Measurements from ENCODE around the gene DLEC1. TPM values are rescaled to one million over a fixed set of nuclear protein-coding genes. Genes with fewer than 3 reads are reported as not detected.

The DLEC1 gene
- polyA plus RNA-seq, 1 experiment, result 0.04 TPM

GRCh38 chr3:38148311-38148882, 109.4 kb downstream of the DLEC1 start:
- ChIA-PET CTCF (interaction anchor here (0.7 kb wide), 1 partner anchor 332 kb away, joined by 3 read pairs; no protein-coding TSS in a partner anchor), POLR2A (no interaction called here)

GRCh38 chr3:38149708-38150107, 110.7 kb downstream of the DLEC1 start:
- TF ChIP-seq CTCF (IDR thresholded peaks at IDR 0.05; ENCODE audit: low read depth, low read length), result no peak
- POLR2A ChIA-PET, result no interaction called here
- no peak for DNase-seq (ENCODE audit: low read depth, low spot score)
- Histone ChIP-seq H3K9me3 (ENCODE audit: control insufficient read depth, insufficient read depth, low read length) (no peaks in the 10 kb centered on the region; the same call in 1 of the 2 replicates), H3K4me3 (ENCODE audit: low read depth, low read length) (no peak overlapping the region), H3K27ac (ENCODE audit: low read depth, low read length) (no peak overlapping the region), H3K27me3 (ENCODE audit: control insufficient read depth, insufficient read depth, low read length) (no peaks in the 10 kb centered on the region)
- CTCF ChIA-PET, result no interaction called here

More at GRCh38 chr3:38148311-38148882, 109.4 kb downstream of the DLEC1 start:
- Histone ChIP-seq H3K27me3 (ENCODE audit: control insufficient read depth, insufficient read depth, low read length) (no peaks in the 10 kb centered on the region), H3K9me3 (ENCODE audit: control insufficient read depth, insufficient read depth, low read length) (no peaks in the 10 kb centered on the region; the same call in 1 of the 2 replicates), H3K27ac (ENCODE audit: low read depth, low read length) (no peak overlapping the region), H3K4me3 (ENCODE audit: low read depth, low read length) (no peak overlapping the region)
- TF ChIP-seq CTCF (IDR thresholded peaks at IDR 0.05; ENCODE audit: low read depth, low read length), result no peak
- no peak for DNase-seq (ENCODE audit: low read depth, low spot score)

GRCh38 chr3:38150780-38151528, 111.9 kb downstream of the DLEC1 start:
- Histone ChIP-seq H3K4me3 (ENCODE audit: low read depth, low read length) (no peak overlapping the region), H3K27me3 (ENCODE audit: control insufficient read depth, insufficient read depth, low read length) (no peaks in the 10 kb centered on the region), H3K27ac (ENCODE audit: low read depth, low read length) (no peak overlapping the region), H3K9me3 (ENCODE audit: control insufficient read depth, insufficient read depth, low read length) (no peaks in the 10 kb centered on the region; the same call in 1 of the 2 replicates)
- DNase-seq (ENCODE audit: low read depth, low spot score), result no peak
- CTCF ChIA-PET, result no interaction called here
- POLR2A ChIA-PET, result no interaction called here
- TF ChIP-seq CTCF (IDR thresholded peaks at IDR 0.05; ENCODE audit: low read depth, low read length), result peak; percentile 17; the same call in 1 of the 2 replicates

GRCh38 chr3:38151667-38152265, 112.8 kb downstream of the DLEC1 start:
- DNase-seq (ENCODE audit: low read depth, low spot score), result no peak

More at GRCh38 chr3:38151667-38152265, 112.8 kb downstream of the DLEC1 start:
- H3K4me3 ChIP-seq (ENCODE audit: low read depth, low read length), result no peak overlapping the region
- POLR2A ChIA-PET, result no interaction called here
- H3K27me3 ChIP-seq (ENCODE audit: control insufficient read depth, insufficient read depth, low read length), result no peaks in the 10 kb centered on the region
- no peak overlapping the region for H3K27ac ChIP-seq (ENCODE audit: low read depth, low read length)
- CTCF ChIA-PET, result interaction anchor here (0.7 kb wide), 1 partner anchor 80 kb away, joined by 7 read pairs; no protein-coding TSS in a partner anchor
- no peak for TF ChIP-seq CTCF (IDR thresholded peaks at IDR 0.05; ENCODE audit: low read depth, low read length)
- H3K9me3 ChIP-seq (ENCODE audit: control insufficient read depth, insufficient read depth, low read length), result no peaks in the 10 kb centered on the region
